ENCODE measurements around the gene ZFHX3.
A peak's percentile ranks its signal among the peaks of the same experiment; 100 is the strongest.

The ZFHX3 gene

GRCh38 chr16:72800524-72801161 is 247.3 kb downstream of the ZFHX3 start:
- peak; percentile 63 for DNase-seq (ENCODE audit: low read depth, low spot score)

GRCh38 chr16:72798264-72798663 is 249.7 kb downstream of the ZFHX3 start:
- DNase-seq (ENCODE audit: low read depth, low spot score): no peak

- no peak for DNase-seq (ENCODE audit: low read depth, low spot score)
Measured at GRCh38 chr16:72797621-72798020, 250.3 kb downstream of the ZFHX3 start.

GRCh38 chr16:72796222-72796621 is 251.7 kb downstream of the ZFHX3 start:
- no peak for DNase-seq (ENCODE audit: low read depth, low spot score)

- DNase-seq (ENCODE audit: low read depth, low spot score): no peak
Measured at GRCh38 chr16:72794986-72795385, 252.9 kb downstream of the ZFHX3 start.

GRCh38 chr16:72794319-72794718 is 253.6 kb downstream of the ZFHX3 start:
- no peak for DNase-seq (ENCODE audit: low read depth, low spot score)

- DNase-seq (ENCODE audit: low read depth, low spot score): no peak
Measured at GRCh38 chr16:72793716-72794115, 254.2 kb downstream of the ZFHX3 start.

- DNase-seq (ENCODE audit: low read depth, low spot score): no peak
Measured at GRCh38 chr16:72793017-72793416, 254.9 kb downstream of the ZFHX3 start.

- no peak for DNase-seq (ENCODE audit: low read depth, low spot score)
Measured at GRCh38 chr16:72791786-72792185, 256.1 kb downstream of the ZFHX3 start.

- no peak for DNase-seq (ENCODE audit: low read depth, low spot score)
Measured at GRCh38 chr16:72789921-72790320, 258.0 kb downstream of the ZFHX3 start.

GRCh38 chr16:72789465-72789864 is 258.5 kb downstream of the ZFHX3 start:
- no peak for DNase-seq (ENCODE audit: low read depth, low spot score)

GRCh38 chr16:72788269-72788809 is 259.6 kb downstream of the ZFHX3 start:
- peak; percentile 16 for DNase-seq (ENCODE audit: low read depth, low spot score)

- DNase-seq (ENCODE audit: low read depth, low spot score): peak; percentile 94
Measured at GRCh38 chr16:72787514-72788268, 260.2 kb downstream of the ZFHX3 start.

- DNase-seq (ENCODE audit: low read depth, low spot score): peak; percentile 12
Measured at GRCh38 chr16:72787130-72787513, 260.8 kb downstream of the ZFHX3 start.

GRCh38 chr16:72786606-72787005 is 261.3 kb downstream of the ZFHX3 start:
- no peak for DNase-seq (ENCODE audit: low read depth, low spot score)

GRCh38 chr16:72785886-72786285 is 262.0 kb downstream of the ZFHX3 start:
- peak; percentile 16 for DNase-seq (ENCODE audit: low read depth, low spot score)

GRCh38 chr16:72785171-72785570 is 262.8 kb downstream of the ZFHX3 start:
- DNase-seq (ENCODE audit: low read depth, low spot score): no peak

GRCh38 chr16:72783716-72784318 is 264.1 kb downstream of the ZFHX3 start:
- DNase-seq (ENCODE audit: low read depth, low spot score): peak; percentile 81

GRCh38 chr16:72769876-72770275 is 278.1 kb downstream of the ZFHX3 start:
- DNase-seq (ENCODE audit: low read depth, low spot score): no peak

- no peak for DNase-seq (ENCODE audit: low read depth, low spot score)
Measured at GRCh38 chr16:72768591-72768990, 279.3 kb downstream of the ZFHX3 start.

- DNase-seq (ENCODE audit: low read depth, low spot score): no peak
Measured at GRCh38 chr16:72766506-72766905, 281.4 kb downstream of the ZFHX3 start.

GRCh38 chr16:72764015-72764654 is 283.8 kb downstream of the ZFHX3 start:
- DNase-seq (ENCODE audit: low read depth, low spot score): peak; percentile 31

Data from astrocyte of the hippocampus (primary cell).